Measurements from ENCODE around the gene ARHGEF7.

ARHGEF7 gene

DNA sequence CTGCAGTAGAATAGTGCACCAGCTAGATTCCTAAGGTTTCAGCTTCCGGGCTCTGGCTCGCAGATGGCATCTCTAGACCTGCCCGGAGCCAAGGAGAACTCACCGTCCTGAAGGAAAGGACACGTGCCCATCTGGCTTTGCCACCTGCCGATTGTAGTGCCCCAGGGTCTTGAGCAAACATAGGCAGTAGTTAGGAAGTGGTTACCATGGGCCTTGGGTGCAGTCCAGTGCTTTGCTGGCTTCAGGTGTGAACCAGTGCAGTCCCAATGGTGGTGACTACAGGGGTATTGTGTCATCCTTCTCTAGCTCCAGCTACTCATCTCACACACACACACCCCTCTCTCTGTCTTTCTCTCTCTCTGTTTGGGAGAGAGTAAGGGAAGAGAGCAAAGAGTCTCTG lies 143.9 kb downstream of the ARHGEF7 start:
- Mint-ChIP-seq H3K36me3 (ENCODE audit: insufficient read depth) (peaks cover 11% of the 10 kb centered on the region), H3K9me3 (peaks cover 6 to 14% of the 10 kb centered on the region in 2 donors), H3K4me3 (no peak overlapping the region), H3K27me3 (no peaks in the 10 kb centered on the region), H3K27ac (no peak overlapping the region), H3K4me1 (ENCODE audit: low read depth in 2 of 2) (peaks cover 6 to 32% of the 10 kb centered on the region in 2 donors)
- DNase-seq (no peak), ATAC-seq (replicated peaks) (no peak)

DNA sequence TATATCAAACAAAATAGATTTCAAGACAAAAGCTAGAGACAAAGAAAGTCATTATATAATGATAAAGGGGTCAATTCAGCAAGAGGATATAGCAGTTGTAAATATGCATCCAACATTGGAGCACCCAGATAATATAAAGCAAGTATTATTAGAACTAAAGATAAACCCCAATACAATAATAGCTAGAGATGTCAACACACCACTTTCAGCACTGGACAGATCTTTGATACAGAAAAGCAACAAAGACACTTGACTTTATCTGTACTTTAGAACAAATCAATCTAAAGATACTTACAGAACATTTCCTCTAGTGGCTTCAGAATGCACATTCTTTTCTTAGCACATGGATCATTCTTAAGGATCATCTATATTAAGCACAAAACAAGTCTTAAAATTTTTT lies 146.2 kb downstream of the ARHGEF7 start:
- ATAC-seq (replicated peaks) (no peak), DNase-seq (no peak)
- no peak overlapping the region for H3K4me3 Mint-ChIP-seq
- H3K36me3 Mint-ChIP-seq (ENCODE audit: insufficient read depth) = peaks cover 16% of the 10 kb centered on the region
- peaks cover 15 to 38% of the 10 kb centered on the region in 2 donors for H3K4me1 Mint-ChIP-seq (ENCODE audit: low read depth in 2 of 2)
- peaks cover 6 to 14% of the 10 kb centered on the region in 2 donors for H3K9me3 Mint-ChIP-seq
- H3K27me3 Mint-ChIP-seq = no peaks in the 10 kb centered on the region
- H3K27ac Mint-ChIP-seq = no peak overlapping the region

DNA sequence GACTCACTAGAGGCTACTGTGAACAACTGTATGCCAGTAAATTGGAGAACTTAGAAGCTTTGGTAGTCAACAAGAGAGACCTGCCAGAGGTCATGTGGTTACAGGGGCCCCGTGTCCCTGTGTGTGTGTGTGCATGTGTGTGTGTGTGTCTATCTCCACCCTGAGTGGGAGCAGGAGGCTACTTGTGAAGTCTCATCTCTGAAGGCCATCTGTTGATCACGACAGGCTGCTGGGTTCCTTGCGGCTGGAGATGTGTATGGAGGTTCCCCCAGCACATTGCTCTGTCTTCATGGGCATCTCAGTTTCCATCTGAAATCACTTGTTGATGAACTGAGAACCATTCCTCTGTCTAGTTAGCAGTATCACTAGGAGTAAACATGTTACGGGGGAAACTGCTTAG lies 147.2 kb downstream of the ARHGEF7 start:
- Mint-ChIP-seq H3K4me3 (no peak overlapping the region), H3K27ac (peak overlapping the region in 1 of 2 donors; percentile 22), H3K36me3 (ENCODE audit: insufficient read depth) (peaks cover 23% of the 10 kb centered on the region), H3K27me3 (no peaks in the 10 kb centered on the region), H3K4me1 (ENCODE audit: low read depth in 2 of 2) (peaks cover 15 to 36% of the 10 kb centered on the region in 2 donors), H3K9me3 (peaks cover 6 to 14% of the 10 kb centered on the region in 2 donors)
- DNase-seq (no peak), ATAC-seq (replicated peaks) (no peak)

DNA sequence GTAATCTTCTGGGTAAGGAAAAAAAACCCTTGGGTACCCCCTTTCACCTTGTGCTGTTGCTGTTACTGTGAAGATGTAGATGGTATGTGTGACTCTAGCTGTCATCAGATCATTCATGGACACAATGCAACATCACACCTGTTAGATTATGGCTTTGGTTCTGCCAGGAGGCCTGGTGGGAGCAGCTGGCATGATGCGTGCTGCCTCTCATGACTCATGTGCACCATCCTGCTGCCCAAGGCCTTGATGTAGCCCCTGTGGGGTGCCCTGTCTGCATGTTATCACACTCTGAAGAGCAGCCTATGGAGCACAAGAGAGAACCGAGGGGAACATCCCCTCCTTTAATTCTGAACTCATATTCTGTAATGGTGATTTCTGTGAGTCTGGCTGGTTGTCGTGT lies 147.6 kb downstream of the ARHGEF7 start:
- H3K4me3 Mint-ChIP-seq = no peak overlapping the region
- H3K4me1 Mint-ChIP-seq (ENCODE audit: low read depth in 2 of 2) = peaks cover 15 to 36% of the 10 kb centered on the region in 2 donors
- H3K27me3 Mint-ChIP-seq = no peaks in the 10 kb centered on the region
- H3K36me3 Mint-ChIP-seq (ENCODE audit: insufficient read depth) = peaks cover 27% of the 10 kb centered on the region
- no peak for DNase-seq
- no peak for ATAC-seq (replicated peaks)
- H3K27ac Mint-ChIP-seq = peak overlapping the region in 1 of 2 donors; percentile 16
- peaks cover 6 to 14% of the 10 kb centered on the region in 2 donors for H3K9me3 Mint-ChIP-seq

DNA sequence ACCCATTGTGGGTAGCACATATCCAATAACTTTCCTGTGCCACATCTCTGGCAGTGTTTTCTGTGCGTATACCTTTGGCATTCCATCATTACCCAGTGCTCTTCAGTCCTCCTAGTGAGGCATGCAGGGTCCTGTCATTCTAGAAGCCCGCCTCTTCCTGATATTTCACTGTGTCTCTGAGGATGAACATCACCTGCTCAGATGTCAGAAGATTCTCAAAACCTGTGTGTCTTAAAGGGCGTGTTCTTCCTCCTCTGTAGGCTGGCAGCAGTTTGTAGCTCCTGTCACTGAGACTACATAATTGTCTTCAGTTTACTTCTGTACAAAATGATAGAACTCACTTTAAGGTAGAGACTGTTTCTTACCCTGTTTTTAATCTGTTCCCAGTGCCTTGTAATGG lies 148.5 kb downstream of the ARHGEF7 start:
- Mint-ChIP-seq H3K36me3 (ENCODE audit: insufficient read depth) (peaks cover 28% of the 10 kb centered on the region), H3K27ac (peak overlapping the region in 1 of 2 donors; percentile 16), H3K4me1 (ENCODE audit: low read depth in 2 of 2) (peaks cover 15 to 36% of the 10 kb centered on the region in 2 donors), H3K4me3 (no peak overlapping the region), H3K9me3 (peaks cover 6 to 12% of the 10 kb centered on the region in 2 donors), H3K27me3 (no peaks in the 10 kb centered on the region)
- no peak for DNase-seq
- no peak for ATAC-seq (replicated peaks)

DNA sequence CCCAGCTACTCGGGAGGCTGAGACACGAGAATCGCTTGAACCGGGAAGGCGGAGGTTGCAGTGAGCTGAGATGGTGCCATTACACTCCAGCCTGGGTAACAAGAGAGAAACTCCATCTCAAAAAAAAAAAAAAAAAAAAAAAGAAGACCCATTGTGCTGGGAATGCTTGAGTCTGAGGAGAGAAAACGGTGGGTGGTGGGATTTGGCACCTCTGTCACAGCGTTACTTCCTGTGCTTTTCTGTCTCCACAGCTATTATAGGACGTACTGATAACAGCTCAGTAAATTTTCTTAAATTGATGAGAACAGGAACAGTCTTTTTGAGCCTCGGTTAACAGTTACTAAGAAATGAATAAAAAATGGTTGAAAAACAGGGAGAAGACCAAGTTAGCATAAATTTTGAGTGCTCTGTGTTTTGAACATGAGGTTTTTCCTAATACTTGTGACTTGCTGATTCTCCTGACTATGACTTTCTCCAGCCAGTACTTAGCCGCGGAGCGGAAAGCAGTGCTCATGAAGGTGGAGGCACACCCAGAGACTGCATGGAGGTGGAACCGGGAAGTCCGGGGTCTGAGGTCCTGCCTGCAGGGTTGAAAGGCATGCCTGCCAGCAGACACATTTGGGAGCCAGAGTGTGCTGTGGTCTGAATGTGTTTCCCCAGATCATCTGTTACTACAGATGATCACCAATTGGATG lies 150.0 kb downstream of the ARHGEF7 start:
- ATAC-seq (replicated peaks) = no peak
- no peak overlapping the region for H3K4me3 Mint-ChIP-seq
- H3K27ac Mint-ChIP-seq = no peak overlapping the region
- peaks cover under 1% of the 10 kb centered on the region in 2 donors for H3K9me3 Mint-ChIP-seq
- no peak for DNase-seq
- peaks cover 15 to 33% of the 10 kb centered on the region in 2 donors for H3K4me1 Mint-ChIP-seq (ENCODE audit: low read depth in 2 of 2)
- H3K27me3 Mint-ChIP-seq = no peaks in the 10 kb centered on the region
- H3K36me3 Mint-ChIP-seq (ENCODE audit: insufficient read depth) = peaks cover 39% of the 10 kb centered on the region

DNA sequence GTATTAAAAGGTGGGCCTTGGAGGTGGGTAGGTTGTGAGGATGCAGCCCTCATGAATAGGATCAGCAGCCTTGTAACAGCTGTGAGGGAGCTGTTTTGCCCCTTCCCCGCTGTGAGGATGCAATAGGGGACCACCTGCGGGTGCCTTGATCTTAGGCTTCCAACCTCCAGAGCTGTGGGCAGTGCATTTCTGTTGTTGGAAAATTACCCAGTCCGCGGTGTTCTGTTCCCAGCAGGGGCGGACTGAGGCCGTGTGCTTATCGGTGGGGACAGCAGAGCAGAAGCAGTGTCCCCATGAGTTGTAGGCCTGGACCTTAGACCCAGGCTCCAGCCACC lies 150.6 kb downstream of the ARHGEF7 start:
- Mint-ChIP-seq H3K4me3 (no peak overlapping the region), H3K36me3 (ENCODE audit: insufficient read depth) (peaks cover 44% of the 10 kb centered on the region), H3K9me3 (no peaks in the 10 kb centered on the region), H3K4me1 (ENCODE audit: low read depth in 2 of 2) (peaks cover 18 to 37% of the 10 kb centered on the region in 2 donors), H3K27ac (no peak overlapping the region), H3K27me3 (no peaks in the 10 kb centered on the region)
- no peak for DNase-seq
- ATAC-seq (replicated peaks) = no peak

DNA sequence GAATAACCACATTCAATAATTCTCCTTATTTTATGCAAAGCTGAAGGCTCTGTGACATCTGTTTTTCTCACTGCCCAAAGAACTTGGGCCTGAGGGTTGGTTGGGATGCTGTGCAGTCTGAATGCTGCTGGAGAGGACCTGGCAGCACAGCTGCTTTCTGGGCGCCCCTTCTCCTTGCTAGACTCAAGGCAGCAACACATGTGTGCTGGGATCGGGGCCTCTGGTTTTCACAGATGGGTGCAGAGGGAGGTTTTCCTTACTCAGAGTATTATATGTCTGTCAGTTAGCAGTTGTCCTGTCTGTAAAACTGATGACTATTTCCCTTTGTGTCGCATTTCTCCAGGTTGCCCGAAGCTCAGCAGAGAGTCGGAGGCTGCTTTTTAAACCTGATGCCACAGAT lies 152.1 kb downstream of the ARHGEF7 start:
- DNase-seq (no peak), ATAC-seq (replicated peaks) (no peak)
- Mint-ChIP-seq H3K9me3 (no peaks in the 10 kb centered on the region), H3K4me3 (no peak overlapping the region), H3K27ac (peak overlapping the region; percentile 72 to 78), H3K36me3 (ENCODE audit: insufficient read depth) (peaks cover 43% of the 10 kb centered on the region), H3K27me3 (no peaks in the 10 kb centered on the region), H3K4me1 (ENCODE audit: low read depth in 2 of 2) (peaks cover 19 to 29% of the 10 kb centered on the region in 2 donors)

DNA sequence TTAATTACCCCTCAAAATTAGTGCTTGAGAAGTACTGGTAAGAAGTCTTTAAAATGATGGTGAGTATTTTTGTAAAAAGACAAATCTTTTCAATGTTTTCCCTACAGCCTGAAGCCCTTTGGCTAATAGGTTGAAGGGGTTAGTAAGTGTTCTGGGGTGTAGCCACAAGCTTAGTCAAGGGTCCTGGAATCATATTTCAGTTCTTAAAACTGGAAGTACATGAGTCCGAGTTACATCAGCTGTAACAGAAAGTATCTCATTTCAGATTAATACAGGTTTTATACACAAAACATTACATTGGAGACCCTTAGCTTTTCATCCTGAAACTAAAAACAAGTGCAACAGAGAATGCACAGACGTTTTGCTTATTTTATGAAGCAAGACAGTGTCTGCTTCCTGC lies 152.7 kb downstream of the ARHGEF7 start:
- Mint-ChIP-seq H3K9me3 (no peaks in the 10 kb centered on the region), H3K27me3 (no peaks in the 10 kb centered on the region), H3K27ac (no peak overlapping the region), H3K4me3 (no peak overlapping the region), H3K36me3 (ENCODE audit: insufficient read depth) (peaks cover 39% of the 10 kb centered on the region), H3K4me1 (ENCODE audit: low read depth in 2 of 2) (peaks cover 18 to 23% of the 10 kb centered on the region in 2 donors)
- DNase-seq = no peak
- no peak for ATAC-seq (replicated peaks)

DNA sequence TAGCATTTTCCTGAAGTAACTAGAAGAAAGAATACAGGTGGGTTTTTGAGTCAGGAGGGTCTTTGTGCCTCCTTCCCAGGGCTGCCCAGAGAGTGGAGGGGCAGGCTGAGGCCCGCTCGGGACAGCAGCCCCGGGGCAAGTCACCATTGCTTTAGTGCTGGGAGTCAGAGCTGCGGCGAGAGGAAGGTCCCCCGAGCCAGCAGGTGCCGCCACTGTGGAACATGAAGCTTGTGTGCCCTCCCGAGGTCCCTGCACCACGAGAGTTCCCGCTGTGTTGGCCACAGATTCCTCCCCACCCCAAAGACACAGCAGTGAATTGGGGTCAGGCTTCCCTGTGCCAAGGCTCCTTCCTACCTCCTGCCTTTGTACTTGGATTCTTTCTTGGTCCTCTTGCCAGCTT lies 154.4 kb downstream of the ARHGEF7 start:
- Mint-ChIP-seq H3K27me3 (no peaks in the 10 kb centered on the region), H3K27ac (peak overlapping the region; percentile 56 to 65), H3K4me3 (no peak overlapping the region), H3K4me1 (ENCODE audit: low read depth in 2 of 2) (peaks cover 12 to 15% of the 10 kb centered on the region in 2 donors), H3K9me3 (no peaks in the 10 kb centered on the region), H3K36me3 (ENCODE audit: insufficient read depth) (peaks cover 41% of the 10 kb centered on the region)
- ATAC-seq (replicated peaks) = no peak
- DNase-seq = no peak

DNA sequence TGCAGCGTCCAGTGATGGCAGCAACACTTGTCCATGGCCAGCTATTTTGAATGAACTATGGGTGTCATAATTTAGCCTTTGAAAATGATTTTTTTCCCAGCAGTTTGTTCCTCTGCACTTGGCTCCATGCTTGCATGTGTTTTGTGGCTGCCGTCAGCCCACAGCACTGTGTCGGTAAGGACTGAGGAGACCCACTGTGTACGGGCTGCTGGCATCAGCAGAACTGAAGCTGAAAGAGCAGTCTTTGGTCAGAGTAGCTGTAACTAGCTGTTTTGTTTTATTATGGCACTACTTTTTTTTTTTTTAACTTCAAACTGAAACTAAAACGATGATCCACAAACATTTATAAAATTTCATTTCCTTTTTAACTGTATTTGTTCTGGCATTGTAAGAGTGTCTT lies 155.0 kb downstream of the ARHGEF7 start:
- DNase-seq (no peak), ATAC-seq (replicated peaks) (no peak)
- Mint-ChIP-seq H3K36me3 (ENCODE audit: insufficient read depth) (peaks cover 43% of the 10 kb centered on the region), H3K4me3 (no peak overlapping the region), H3K4me1 (ENCODE audit: low read depth in 2 of 2) (peaks cover 12 to 15% of the 10 kb centered on the region in 2 donors), H3K9me3 (no peaks in the 10 kb centered on the region), H3K27me3 (no peaks in the 10 kb centered on the region), H3K27ac (peak overlapping the region; percentile 56 to 65)

DNA sequence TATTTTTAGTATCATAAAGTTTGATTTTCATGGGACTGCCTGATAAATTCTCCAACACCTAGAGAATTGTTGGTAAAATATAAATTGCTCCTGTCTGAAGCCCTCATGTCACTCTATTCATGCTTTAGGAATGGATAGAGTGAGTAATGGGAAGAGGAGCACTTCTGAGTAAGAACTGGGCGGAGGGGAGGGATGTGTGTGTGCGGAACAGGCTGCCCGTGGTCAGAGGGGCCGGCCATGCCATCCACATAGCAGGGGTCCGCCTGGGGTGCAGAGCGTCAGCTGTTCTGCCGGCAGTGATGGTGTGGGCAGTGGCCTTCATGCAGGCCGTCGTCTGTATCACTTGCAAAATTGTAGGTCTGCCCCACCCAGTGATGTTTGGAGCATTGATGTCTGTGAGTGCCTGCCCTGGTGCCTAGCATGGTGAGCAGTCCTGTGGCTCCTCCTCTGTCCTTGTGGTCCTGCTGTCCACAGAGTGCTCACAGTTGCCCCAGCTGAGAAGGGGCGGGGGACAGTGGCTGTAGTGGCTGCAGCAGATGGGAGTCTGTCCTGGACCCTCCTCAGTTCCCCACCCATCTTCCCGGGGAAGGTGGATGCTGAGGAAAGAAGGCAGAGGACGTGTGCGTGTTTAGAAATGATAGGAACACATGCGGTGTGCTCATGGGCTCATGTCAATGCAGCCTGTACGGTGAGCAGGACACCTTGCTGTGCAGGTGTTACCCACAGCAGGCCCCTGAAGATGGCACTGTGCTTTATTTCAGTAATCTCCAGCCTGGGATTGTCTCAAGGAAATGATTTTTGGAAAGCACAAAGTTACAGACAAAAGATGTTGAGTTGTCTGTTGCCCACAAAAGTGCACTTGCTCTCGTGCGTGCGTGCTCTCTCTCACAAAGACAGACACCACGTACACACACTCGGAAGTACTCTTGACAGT lies 155.9 kb downstream of the ARHGEF7 start:
- Mint-ChIP-seq H3K27me3 (no peaks in the 10 kb centered on the region), H3K36me3 (ENCODE audit: insufficient read depth) (peaks cover 52% of the 10 kb centered on the region), H3K4me3 (no peak overlapping the region), H3K4me1 (ENCODE audit: low read depth in 2 of 2) (peaks cover 11% of the 10 kb centered on the region in 2 donors), H3K27ac (no peak overlapping the region), H3K9me3 (no peaks in the 10 kb centered on the region)
- ATAC-seq (replicated peaks) (no peak), DNase-seq (no peak)

DNA sequence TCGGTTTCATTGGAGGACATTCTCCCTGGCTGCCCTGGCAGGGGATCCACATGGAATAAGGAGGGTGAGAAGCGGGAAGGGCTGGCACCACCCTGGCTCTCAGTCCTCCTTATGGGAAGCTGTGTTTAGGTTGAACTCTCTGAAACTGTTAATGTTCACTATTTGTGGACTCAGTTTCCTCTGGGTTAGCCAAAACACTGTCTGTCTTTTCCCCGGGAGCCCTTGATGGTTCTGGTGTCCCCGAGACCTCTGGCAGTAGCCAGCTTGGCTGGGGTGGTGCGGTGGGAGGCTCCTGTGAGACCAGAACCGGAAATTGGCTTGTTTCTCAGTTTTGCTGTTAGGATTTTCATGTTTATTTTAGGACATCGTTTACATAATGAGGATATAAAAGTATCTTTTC lies 157.0 kb downstream of the ARHGEF7 start:
- Mint-ChIP-seq H3K4me3 (no peak overlapping the region), H3K27ac (no peak overlapping the region), H3K27me3 (no peaks in the 10 kb centered on the region), H3K4me1 (ENCODE audit: low read depth in 2 of 2) (peaks cover 4 to 6% of the 10 kb centered on the region in 2 donors), H3K9me3 (no peaks in the 10 kb centered on the region), H3K36me3 (ENCODE audit: insufficient read depth) (peaks cover 57% of the 10 kb centered on the region)
- DNase-seq (no peak), ATAC-seq (replicated peaks) (no peak)

DNA sequence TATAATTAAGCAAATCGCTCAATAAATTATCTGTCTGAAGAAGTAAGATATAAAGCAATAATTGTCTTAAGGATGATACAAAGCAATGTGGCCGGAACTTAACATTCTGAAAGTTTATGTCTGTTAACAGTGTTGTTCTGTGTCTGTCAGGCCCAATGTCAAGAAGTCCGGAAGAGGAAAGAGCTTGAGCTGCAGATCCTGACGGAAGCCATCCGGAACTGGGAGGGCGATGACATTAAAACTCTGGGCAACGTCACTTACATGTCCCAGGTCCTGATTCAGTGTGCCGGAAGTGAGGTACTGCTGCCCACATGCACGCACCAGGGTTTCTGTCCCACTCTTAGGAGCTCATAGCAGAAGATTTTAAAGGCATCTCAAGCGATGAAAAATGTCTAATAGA lies 160.3 kb downstream of the ARHGEF7 start:
- DNase-seq (no peak), ATAC-seq (replicated peaks) (no peak)
- no peak overlapping the region for H3K27ac Mint-ChIP-seq
- no peaks in the 10 kb centered on the region for H3K27me3 Mint-ChIP-seq
- H3K4me1 Mint-ChIP-seq (ENCODE audit: low read depth in 2 of 2) = peaks cover 3 to 4% of the 10 kb centered on the region in 2 donors
- no peaks in the 10 kb centered on the region for H3K9me3 Mint-ChIP-seq
- no peak overlapping the region for H3K4me3 Mint-ChIP-seq
- H3K36me3 Mint-ChIP-seq (ENCODE audit: insufficient read depth) = peaks cover 46% of the 10 kb centered on the region

Data from effector memory CD8-positive, alpha-beta T cell (primary cell).